PC-3 (cell line): ENCODE data around the gene MUC12.
"Not testable (repeated sequence)": the region's sequence is repeated elsewhere in the genome, so short reads cannot be mapped to it uniquely, and the experiment has no call there.

ENCODE experiments used
- CTCF ChIP-seq: fragments of 300-600 bp; sonication (generic); conservative IDR thresholded peaks from 2 replicates; pipeline ENCODE4 v1.5.1; 2017; ENCODE audit warnings: antibody characterized with exemption, low read depth, mild to moderate bottlenecking, low read length
- EZH2 ChIP-seq: fragments of 300-600 bp; sonication (generic); IDR thresholded peaks from one replicate; pipeline ENCODE4 v1.6.1; 2017; ENCODE audit warnings: antibody characterized with exemption, mild to moderate bottlenecking, low read length; ENCODE audit not compliant: unreplicated experiment

- not testable (repeated sequence) for TF ChIP-seq EZH2, CTCF
These were observed 94.8 kb downstream of the MUC12 start for GRCh38 chr7:101064176-101064550.
